Bronchial epithelial cell (primary cell): ENCODE results near the gene CLIP1. TPM values are rescaled to one million over a fixed set of nuclear protein-coding genes. Genes with fewer than 3 reads are reported as not detected.

Experiments used
- DNase-seq: peaks from one replicate; pipeline ENCODE4 v3.0.0-alpha.2; 2010; ENCODE audit warnings: low read depth
- FAIRE-seq: peaks from 2 replicates; lab custom pipeline; 2011; peaks lifted over from hg19 to GRCh38; lab: Jason Lieb, UNC
- H3K27me3 ChIP-seq: 2 replicates; pipeline ENCODE4 v1.5.1; 2011; ENCODE audit warnings: low read length; ENCODE audit not compliant: control insufficient read depth, insufficient read depth
- H3K36me3 ChIP-seq: 2 replicates; pipeline ENCODE4 v1.5.1; 2011; ENCODE audit warnings: low read length; ENCODE audit not compliant: control insufficient read depth, insufficient read depth
- H3K4me3 ChIP-seq: 2 replicates; pipeline ENCODE4 v1.5.1; 2011; ENCODE audit warnings: mild to moderate bottlenecking, low read depth, low read length, control low read depth
- CTCF ChIP-seq: IDR thresholded peaks from 2 replicates; pipeline ENCODE4 v1.5.1; 2011; ENCODE audit warnings: mild to moderate bottlenecking, moderate library complexity, low read length, control low read depth, inconsistent platforms; ENCODE audit not compliant: insufficient read depth, severe bottlenecking
- total RNA-seq: library from RNA; depleted of rRNA; stranded (reverse); fragments of >200 nt; gene quantifications from 2 replicates; pipeline ENCODE4 v1.2.1, GENCODE V29; 2014

The CLIP1 gene
- total RNA-seq, 1 donor from 2014 or later: 69.0 TPM

- TF ChIP-seq CTCF: no peak
- DNase-seq: no peak
- no peaks in the 10 kb centered on the region for H3K27me3 ChIP-seq
- H3K36me3 ChIP-seq: peaks cover 17% of the 10 kb centered on the region
- no peak for FAIRE-seq
- H3K4me3 ChIP-seq: no peak overlapping the region
Observed at GRCh38 chr12:122348505-122348904, 74.0 kb downstream of the CLIP1 start.

- FAIRE-seq: no peak
- no peaks in the 10 kb centered on the region for H3K27me3 ChIP-seq
- no peak for TF ChIP-seq CTCF
- DNase-seq: no peak
- no peak overlapping the region for H3K4me3 ChIP-seq
- peaks cover 10% of the 10 kb centered on the region for H3K36me3 ChIP-seq
Observed at GRCh38 chr12:122346054-122346453, 76.4 kb downstream of the CLIP1 start.

GRCh38 chr12:122345042-122345441 is 77.4 kb downstream of the CLIP1 start:
- DNase-seq (no peak), FAIRE-seq (no peak)
- no peak overlapping the region for H3K4me3 ChIP-seq
- H3K27me3 ChIP-seq: no peaks in the 10 kb centered on the region
- peaks cover 8% of the 10 kb centered on the region for H3K36me3 ChIP-seq
- TF ChIP-seq CTCF: no peak

GRCh38 chr12:122336015-122336946 is 86.2 kb downstream of the CLIP1 start:
- H3K4me3 ChIP-seq: no peak overlapping the region
- DNase-seq: peak; percentile 25
- H3K36me3 ChIP-seq: peaks cover 16% of the 10 kb centered on the region
- H3K27me3 ChIP-seq: no peaks in the 10 kb centered on the region
- TF ChIP-seq CTCF: peak; percentile 65
- FAIRE-seq: no peak

GRCh38 chr12:122333142-122334087 is 89.1 kb downstream of the CLIP1 start:
- Histone ChIP-seq H3K36me3 (peaks cover 20% of the 10 kb centered on the region), H3K27me3 (no peaks in the 10 kb centered on the region), H3K4me3 (no peak overlapping the region)
- DNase-seq (no peak), FAIRE-seq (peak; percentile 18)
- no peak for TF ChIP-seq CTCF
